GM18498 (cell line): ENCODE measurements around the gene CUX1.
A peak's percentile ranks its signal among the peaks of the same experiment; 100 is the strongest.
"Not testable (repeated sequence)": the region's sequence is repeated elsewhere in the genome, so short reads cannot be mapped to it uniquely, and the experiment has no call there.

Experiments used
- ATAC-seq: cut with Tn5 transposase; IDR thresholded peaks from one replicate; pipeline ENCODE4 v1.9.1; 2021; ENCODE audit warnings: mild to moderate bottlenecking, moderate library complexity; ENCODE audit not compliant: unreplicated experiment

Gene CUX1

GRCh38 chr7:101853684-101854083 lies 36.3 kb downstream of the CUX1 start:
- ATAC-seq = no peak

GRCh38 chr7:101854084-101854865 lies 36.8 kb downstream of the CUX1 start:
- no peak for ATAC-seq

- ATAC-seq = peak; percentile 97
Observed at GRCh38 chr7:101856473-101857357, 39.3 kb downstream of the CUX1 start.

GRCh38 chr7:101857358-101857811 lies 40.0 kb downstream of the CUX1 start:
- peak; percentile 17 for ATAC-seq

GRCh38 chr7:101858437-101859385 lies 41.3 kb downstream of the CUX1 start:
- no peak for ATAC-seq

- ATAC-seq = no peak
Observed at GRCh38 chr7:101859411-101860106, 42.1 kb downstream of the CUX1 start.

- no peak for ATAC-seq
Observed at GRCh38 chr7:101860316-101861217, 43.1 kb downstream of the CUX1 start.

GRCh38 chr7:101861218-101861775 lies 43.9 kb downstream of the CUX1 start:
- no peak for ATAC-seq

GRCh38 chr7:101862280-101863220 lies 45.1 kb downstream of the CUX1 start:
- ATAC-seq = no peak

GRCh38 chr7:101863598-101863997 lies 46.2 kb downstream of the CUX1 start:
- ATAC-seq = no peak

GRCh38 chr7:101864039-101864438 lies 46.6 kb downstream of the CUX1 start:
- no peak for ATAC-seq

GRCh38 chr7:101865031-101865430 lies 47.6 kb downstream of the CUX1 start:
- ATAC-seq = no peak

GRCh38 chr7:101865455-101865854 lies 48.0 kb downstream of the CUX1 start:
- no peak for ATAC-seq

- ATAC-seq = no peak
Observed at GRCh38 chr7:101866328-101866727, 48.9 kb downstream of the CUX1 start.

- ATAC-seq = no peak
Observed at GRCh38 chr7:101867265-101867664, 49.8 kb downstream of the CUX1 start.

GRCh38 chr7:101867681-101868080 lies 50.3 kb downstream of the CUX1 start:
- ATAC-seq = not testable (repeated sequence)

- ATAC-seq = no peak
Observed at GRCh38 chr7:101868191-101868950, 50.9 kb downstream of the CUX1 start.
